Endodermal cell (in vitro differentiated cells): ENCODE results near the gene CELF2. TPM values are rescaled to one million over a fixed set of nuclear protein-coding genes. Genes with fewer than 3 reads are reported as not detected.

Source experiments
- DNase-seq: peaks from one replicate; pipeline ENCODE4 v3.0.0-alpha.2; 2017
- H3K27ac ChIP-seq: 2 replicates; pipeline ENCODE4 v1.5.1; 2013; ENCODE audit warnings: mild to moderate bottlenecking, low read depth, low read length, moderate library complexity
- H3K27me3 ChIP-seq: 2 replicates; pipeline ENCODE4 v1.6.1; 2013; ENCODE audit warnings: mild to moderate bottlenecking, low read length, moderate library complexity; ENCODE audit not compliant: insufficient read depth, control insufficient read depth, poor library complexity, severe bottlenecking
- H3K36me3 ChIP-seq: 2 replicates; pipeline ENCODE4 v1.7.0; 2013; ENCODE audit warnings: mild to moderate bottlenecking, low read length, moderate library complexity; ENCODE audit not compliant: control insufficient read depth, insufficient read depth
- H3K4me1 ChIP-seq: one replicate; pipeline ENCODE4 v1.7.0; 2013; ENCODE audit warnings: low read length; ENCODE audit not compliant: control insufficient read depth, insufficient read depth
- H3K4me3 ChIP-seq: 2 replicates; pipeline ENCODE4 v1.5.1; 2013; ENCODE audit warnings: mild to moderate bottlenecking, low read length, moderate library complexity
- H3K9ac ChIP-seq: 2 replicates; pipeline ENCODE4 v1.6.1; 2013; ENCODE audit warnings: mild to moderate bottlenecking, low read length, moderate library complexity; ENCODE audit not compliant: poor library complexity, severe bottlenecking; ENCODE audit errors: extremely low read depth
- H3K9me3 ChIP-seq: 2 replicates; pipeline ENCODE4 v1.6.1; 2013; ENCODE audit warnings: mild to moderate bottlenecking, low read length, moderate library complexity; ENCODE audit not compliant: control insufficient read depth
- H3K27ac Mint-ChIP-seq: 2 replicates; pipeline ENCODE4 v1.8.0; 2020; ENCODE audit warnings: mixed read lengths
- H3K27me3 Mint-ChIP-seq: 2 replicates; pipeline ENCODE4 v1.8.0; 2021; ENCODE audit warnings: mild to moderate bottlenecking, mixed read lengths; ENCODE audit not compliant: insufficient read depth
- H3K36me3 Mint-ChIP-seq: 2 replicates; pipeline ENCODE4 v1.8.0; 2020; ENCODE audit warnings: low read depth, mixed read lengths
- H3K4me1 Mint-ChIP-seq: 2 replicates; pipeline ENCODE4 v1.8.0; 2020; ENCODE audit warnings: mixed read lengths
- H3K4me3 Mint-ChIP-seq: 2 replicates; pipeline ENCODE4 v1.8.0; 2020; ENCODE audit warnings: mild to moderate bottlenecking, moderate library complexity, mixed read lengths
- H3K9me3 Mint-ChIP-seq: 2 replicates; pipeline ENCODE4 v1.8.0; 2020; ENCODE audit warnings: mild to moderate bottlenecking, mixed read lengths
- WGBS, 2 experiments: methylation state at CpG; one replicate each; pipeline versions ENCODE4 v1.1.5 to v1.1.7; 2013; ENCODE audit warnings: missing lambda C conversion rate in 2 of 2, mixed read lengths in 1 of 2; ENCODE audit not compliant: insufficient coverage in 1 of 2, insufficient read length in 1 of 2; 5-methylcytosine and 5-hydroxymethylcytosine counted together
- total RNA-seq, 2 donors: library from RNA; stranded (reverse); fragmentation: NEBNext Ultra II Directional in 1 of 2; extraction: Animal tissue kit (Norgen Biotek cat#: 25700) in 1 of 2; gene quantifications; 2 replicates in 1 of 2; 3 replicates in 1 of 2; pipeline ENCODE4 v1.2.1, GENCODE V29; 2021
- TF ChIP-seq, protein P1 (sequence below): fragments of 200-600 bp; sonication (generic); conservative IDR thresholded peaks from 2 replicates; pipeline ENCODE4 v1.5.0; 2021; ENCODE audit warnings: antibody characterized with exemption, mild to moderate bottlenecking

The CELF2 gene
- total RNA-seq, 2 donors from 2014 or later = 79.9 to 96.1 TPM

- Histone ChIP-seq H3K9me3 (peaks cover 13% of the 10 kb centered on the region), H3K4me1 (peaks cover 20% of the 10 kb centered on the region), H3K27ac (no peak overlapping the region), H3K9ac (no peak overlapping the region), H3K36me3 (no peaks in the 10 kb centered on the region), H3K27me3 (no peaks in the 10 kb centered on the region), H3K4me3 (no peak overlapping the region)
- no peaks in the 10 kb centered on the region for H3K27me3 Mint-ChIP-seq
- H3K4me1 Mint-ChIP-seq = peaks cover 45% of the 10 kb centered on the region
- 99 to 100% methylated on average over 2 of the region's 2 CpGs for WGBS, 2 experiments
- TF ChIP-seq, protein P1, sequence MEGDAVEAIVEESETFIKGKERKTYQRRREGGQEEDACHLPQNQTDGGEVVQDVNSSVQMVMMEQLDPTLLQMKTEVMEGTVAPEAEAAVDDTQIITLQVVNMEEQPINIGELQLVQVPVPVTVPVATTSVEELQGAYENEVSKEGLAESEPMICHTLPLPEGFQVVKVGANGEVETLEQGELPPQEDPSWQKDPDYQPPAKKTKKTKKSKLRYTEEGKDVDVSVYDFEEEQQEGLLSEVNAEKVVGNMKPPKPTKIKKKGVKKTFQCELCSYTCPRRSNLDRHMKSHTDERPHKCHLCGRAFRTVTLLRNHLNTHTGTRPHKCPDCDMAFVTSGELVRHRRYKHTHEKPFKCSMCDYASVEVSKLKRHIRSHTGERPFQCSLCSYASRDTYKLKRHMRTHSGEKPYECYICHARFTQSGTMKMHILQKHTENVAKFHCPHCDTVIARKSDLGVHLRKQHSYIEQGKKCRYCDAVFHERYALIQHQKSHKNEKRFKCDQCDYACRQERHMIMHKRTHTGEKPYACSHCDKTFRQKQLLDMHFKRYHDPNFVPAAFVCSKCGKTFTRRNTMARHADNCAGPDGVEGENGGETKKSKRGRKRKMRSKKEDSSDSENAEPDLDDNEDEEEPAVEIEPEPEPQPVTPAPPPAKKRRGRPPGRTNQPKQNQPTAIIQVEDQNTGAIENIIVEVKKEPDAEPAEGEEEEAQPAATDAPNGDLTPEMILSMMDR = no peak
- no peak overlapping the region for H3K4me3 Mint-ChIP-seq
- peaks cover 13% of the 10 kb centered on the region for H3K9me3 Mint-ChIP-seq
- no peak overlapping the region for H3K27ac Mint-ChIP-seq
- no peak for DNase-seq
- no peaks in the 10 kb centered on the region for H3K36me3 Mint-ChIP-seq
These were observed 39.7 kb upstream of the CELF2 start for GRCh38 chr10:10977978-10978377.

- Mint-ChIP-seq H3K4me1 (peaks cover 5% of the 10 kb centered on the region), H3K27me3 (no peaks in the 10 kb centered on the region), H3K36me3 (no peaks in the 10 kb centered on the region), H3K9me3 (no peaks in the 10 kb centered on the region), H3K27ac (no peak overlapping the region), H3K4me3 (no peak overlapping the region)
- Histone ChIP-seq H3K9ac (no peak overlapping the region), H3K27ac (peak overlapping the region; percentile 7), H3K4me3 (no peak overlapping the region), H3K27me3 (no peaks in the 10 kb centered on the region), H3K4me1 (no peaks in the 10 kb centered on the region), H3K9me3 (no peaks in the 10 kb centered on the region), H3K36me3 (no peaks in the 10 kb centered on the region)
- 93 to 95% methylated on average over 2 of the region's 2 CpGs for WGBS, 2 experiments
- DNase-seq = no peak
- TF ChIP-seq, protein P1 = no peak
These were observed 32.3 kb upstream of the CELF2 start for GRCh38 chr10:10985361-10985760.

GRCh38 chr10:10986606-10987005 lies 31.1 kb upstream of the CELF2 start:
- no peaks in the 10 kb centered on the region for H3K27me3 Mint-ChIP-seq
- no peaks in the 10 kb centered on the region for H3K9me3 ChIP-seq
- no peaks in the 10 kb centered on the region for H3K4me1 ChIP-seq
- H3K36me3 Mint-ChIP-seq = no peaks in the 10 kb centered on the region
- H3K36me3 ChIP-seq = no peaks in the 10 kb centered on the region
- no peaks in the 10 kb centered on the region for H3K4me1 Mint-ChIP-seq
- no peak overlapping the region for H3K27ac ChIP-seq
- no peaks in the 10 kb centered on the region for H3K27me3 ChIP-seq
- no peak overlapping the region for H3K27ac Mint-ChIP-seq
- 99 to 100% methylated on average over 1 to 4 of the region's 4 CpGs for WGBS, 2 experiments
- no peaks in the 10 kb centered on the region for H3K9me3 Mint-ChIP-seq
- no peak overlapping the region for H3K9ac ChIP-seq
- DNase-seq = no peak
- no peak overlapping the region for H3K4me3 ChIP-seq
- H3K4me3 Mint-ChIP-seq = no peak overlapping the region
- TF ChIP-seq, protein P1 = no peak
